Stimulated activated CD4-positive, alpha-beta T cell treated with anti-CD3 and anti-CD28 coated beads, TNF-alpha, amount 100 ng/mL, for 1 hour (primary cell): ENCODE measurements around the gene RASAL2.
"Not testable (repeated sequence)": the region's sequence is repeated elsewhere in the genome, so short reads cannot be mapped to it uniquely, and the experiment has no call there.

ENCODE experiments used
- DNase-seq, 3 donors: peaks; one replicate each; pipeline ENCODE4 v3.0.0-alpha.2; 2020; ENCODE audit warnings: low read depth in 3 of 3, low spot score in 1 of 3

The RASAL2 gene

GRCh38 chr1:178118524-178118923, 24.6 kb downstream of the RASAL2 start:
- no peak for DNase-seq

- no peak for DNase-seq
Measured at GRCh38 chr1:178119628-178120027, 25.7 kb downstream of the RASAL2 start.

GRCh38 chr1:178120088-178120487, 26.2 kb downstream of the RASAL2 start:
- DNase-seq: no peak

- not testable (repeated sequence) for DNase-seq
Measured at GRCh38 chr1:178120520-178121052, 26.7 kb downstream of the RASAL2 start.

GRCh38 chr1:178121883-178122282, 28.0 kb downstream of the RASAL2 start:
- no peak for DNase-seq

- DNase-seq: no peak
Measured at GRCh38 chr1:178122283-178122682, 28.4 kb downstream of the RASAL2 start.

- no peak for DNase-seq
Measured at GRCh38 chr1:178124115-178124514, 30.2 kb downstream of the RASAL2 start.

- no peak for DNase-seq
Measured at GRCh38 chr1:178126261-178126660, 32.4 kb downstream of the RASAL2 start.

- DNase-seq: no peak
Measured at GRCh38 chr1:178126741-178127185, 32.9 kb downstream of the RASAL2 start.

GRCh38 chr1:178127482-178128191, 33.7 kb downstream of the RASAL2 start:
- DNase-seq: no peak

GRCh38 chr1:178133239-178133989, 39.5 kb downstream of the RASAL2 start:
- DNase-seq: no peak

GRCh38 chr1:178134061-178134460, 40.2 kb downstream of the RASAL2 start:
- no peak for DNase-seq

GRCh38 chr1:178137238-178137637, 43.3 kb downstream of the RASAL2 start:
- DNase-seq: no peak

GRCh38 chr1:178142806-178143205, 48.9 kb downstream of the RASAL2 start:
- DNase-seq: no peak

- DNase-seq: no peak
Measured at GRCh38 chr1:178143730-178144690, 50.1 kb downstream of the RASAL2 start.

GRCh38 chr1:178145605-178146004, 51.7 kb downstream of the RASAL2 start:
- DNase-seq: no peak

GRCh38 chr1:178146436-178146835, 52.5 kb downstream of the RASAL2 start:
- no peak for DNase-seq

GRCh38 chr1:178150610-178151009, 56.7 kb downstream of the RASAL2 start:
- DNase-seq: no peak

- DNase-seq: no peak
Measured at GRCh38 chr1:178151831-178152230, 57.9 kb downstream of the RASAL2 start.

GRCh38 chr1:178155481-178156255, 61.8 kb downstream of the RASAL2 start:
- DNase-seq: no peak
